ENCODE measurements around the gene S1PR3. TPM values are rescaled to one million over a fixed set of nuclear protein-coding genes. Genes with fewer than 3 reads are reported as not detected.

The S1PR3 gene
- polyA plus RNA-seq, 1 experiment, result 33.1 TPM

- no peak for DNase-seq (ENCODE audit: low read depth, low spot score)
- Histone ChIP-seq H3K4me3 (ENCODE audit: low read depth, low read length) (no peak overlapping the region), H3K27ac (ENCODE audit: low read depth, low read length) (no peak overlapping the region), H3K27me3 (ENCODE audit: control insufficient read depth, insufficient read depth, low read length) (peaks cover 19% of the 10 kb centered on the region), H3K9me3 (ENCODE audit: control insufficient read depth, insufficient read depth, low read length) (no peaks in the 10 kb centered on the region)
- ChIA-PET CTCF (no interaction called here), POLR2A (no interaction called here)
- no peak for TF ChIP-seq CTCF (IDR thresholded peaks at IDR 0.05; ENCODE audit: low read depth, low read length)
Measured at GRCh38 chr9:88960632-88961031, 30.6 kb upstream of the S1PR3 start.

DNA sequence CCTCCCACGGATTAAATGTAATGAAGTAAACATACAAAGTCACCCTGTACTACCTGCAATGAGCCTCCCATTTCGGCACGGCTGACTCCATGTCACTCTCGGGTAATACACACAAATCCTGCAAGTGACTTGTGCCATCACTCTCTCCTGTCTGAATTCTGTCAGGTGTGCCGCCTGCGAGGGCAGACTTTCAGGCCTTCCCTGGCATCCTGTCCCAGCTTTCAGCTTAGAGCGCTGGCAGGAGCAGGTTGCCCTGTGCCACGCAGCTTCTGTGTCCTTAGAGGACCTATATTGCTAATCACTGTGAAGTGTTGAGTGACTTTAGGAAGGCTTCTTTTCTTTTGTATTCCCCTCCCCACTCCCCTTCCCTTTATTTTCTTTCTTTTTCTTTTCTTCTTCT is 25.8 kb upstream of the S1PR3 start:
- H3K27ac ChIP-seq (ENCODE audit: low read depth, low read length), result no peak overlapping the region
- DNase-seq (ENCODE audit: low read depth, low spot score), result no peak
- no peak for TF ChIP-seq CTCF (IDR thresholded peaks at IDR 0.05; ENCODE audit: low read depth, low read length)
- ChIA-PET POLR2A (no interaction called here), CTCF (no interaction called here)
- H3K27me3 ChIP-seq (ENCODE audit: control insufficient read depth, insufficient read depth, low read length), result peaks cover 11% of the 10 kb centered on the region
- no peaks in the 10 kb centered on the region for H3K9me3 ChIP-seq (ENCODE audit: control insufficient read depth, insufficient read depth, low read length)
- no peak overlapping the region for H3K4me3 ChIP-seq (ENCODE audit: low read depth, low read length)

DNA sequence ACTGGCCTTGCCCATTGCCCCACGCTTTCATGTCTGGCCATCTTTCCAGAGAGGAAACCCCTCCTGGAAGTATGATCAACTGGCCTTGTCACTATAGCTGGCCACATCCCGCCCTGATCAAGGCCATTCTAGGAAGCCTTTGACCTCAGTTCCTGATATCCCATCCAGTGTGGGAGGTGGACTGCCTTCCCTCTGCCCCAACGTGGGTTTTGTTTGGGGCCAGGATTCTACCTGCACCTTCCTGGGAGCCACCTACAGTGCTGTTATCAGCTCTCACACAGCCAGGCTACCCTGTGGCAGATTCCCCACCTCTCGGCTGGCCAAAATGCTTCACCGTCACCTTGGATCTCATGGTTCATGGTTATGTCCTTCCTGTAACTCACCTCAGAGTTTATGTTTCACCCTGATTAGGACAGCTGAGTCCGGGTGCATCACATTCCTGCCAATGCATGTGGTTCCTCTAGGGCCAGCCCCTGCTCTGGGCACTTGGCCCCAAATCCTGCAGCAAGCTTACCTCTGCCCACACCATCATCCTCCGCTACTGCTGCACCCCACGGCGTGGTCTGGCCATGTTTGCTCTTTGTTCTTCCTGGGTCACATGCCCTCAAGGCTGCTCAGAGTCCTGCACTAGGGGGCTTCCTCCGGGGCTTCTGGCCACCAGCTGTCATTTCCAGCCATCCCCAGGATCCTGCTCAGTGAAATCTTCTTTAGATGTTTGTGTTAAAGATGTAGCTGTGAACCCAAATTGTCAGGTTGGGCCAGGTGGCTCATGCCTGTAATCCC is 24.2 kb upstream of the S1PR3 start:
- CTCF ChIA-PET, result no interaction called here
- Histone ChIP-seq H3K4me3 (ENCODE audit: low read depth, low read length) (no peak overlapping the region), H3K27ac (ENCODE audit: low read depth, low read length) (no peak overlapping the region), H3K9me3 (ENCODE audit: control insufficient read depth, insufficient read depth, low read length) (peaks cover 7% of the 10 kb centered on the region; the same call in 1 of the 2 replicates), H3K27me3 (ENCODE audit: control insufficient read depth, insufficient read depth, low read length) (peaks cover 11% of the 10 kb centered on the region)
- no peak for TF ChIP-seq CTCF (IDR thresholded peaks at IDR 0.05; ENCODE audit: low read depth, low read length)
- DNase-seq (ENCODE audit: low read depth, low spot score), result no peak
- POLR2A ChIA-PET, result no interaction called here

DNA sequence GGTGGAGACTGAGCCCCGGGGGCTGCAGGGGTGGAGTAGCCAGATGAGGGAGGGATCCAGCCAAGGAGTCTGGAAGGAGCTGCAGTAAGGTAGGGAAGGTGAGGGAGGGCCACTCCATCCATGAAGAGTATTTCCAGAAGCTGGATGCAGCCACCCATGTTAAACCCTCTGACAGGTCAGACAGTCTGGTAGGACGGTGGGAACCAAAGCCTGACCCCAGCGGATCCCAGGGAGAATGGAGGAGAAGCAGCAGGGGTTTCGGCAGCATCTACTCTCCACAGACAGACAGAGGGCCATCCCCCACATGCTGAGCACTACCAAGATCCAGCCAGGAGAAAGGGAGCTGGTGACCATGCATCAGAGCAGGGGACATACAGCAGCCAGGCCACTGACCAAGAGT is 22.5 kb upstream of the S1PR3 start:
- DNase-seq (ENCODE audit: low read depth, low spot score), result no peak
- no peak for TF ChIP-seq CTCF (IDR thresholded peaks at IDR 0.05; ENCODE audit: low read depth, low read length)
- POLR2A ChIA-PET, result no interaction called here
- Histone ChIP-seq H3K9me3 (ENCODE audit: control insufficient read depth, insufficient read depth, low read length) (peaks cover 19% of the 10 kb centered on the region), H3K27me3 (ENCODE audit: control insufficient read depth, insufficient read depth, low read length) (peaks cover 11% of the 10 kb centered on the region), H3K4me3 (ENCODE audit: low read depth, low read length) (no peak overlapping the region), H3K27ac (ENCODE audit: low read depth, low read length) (no peak overlapping the region)
- CTCF ChIA-PET, result no interaction called here

DNA sequence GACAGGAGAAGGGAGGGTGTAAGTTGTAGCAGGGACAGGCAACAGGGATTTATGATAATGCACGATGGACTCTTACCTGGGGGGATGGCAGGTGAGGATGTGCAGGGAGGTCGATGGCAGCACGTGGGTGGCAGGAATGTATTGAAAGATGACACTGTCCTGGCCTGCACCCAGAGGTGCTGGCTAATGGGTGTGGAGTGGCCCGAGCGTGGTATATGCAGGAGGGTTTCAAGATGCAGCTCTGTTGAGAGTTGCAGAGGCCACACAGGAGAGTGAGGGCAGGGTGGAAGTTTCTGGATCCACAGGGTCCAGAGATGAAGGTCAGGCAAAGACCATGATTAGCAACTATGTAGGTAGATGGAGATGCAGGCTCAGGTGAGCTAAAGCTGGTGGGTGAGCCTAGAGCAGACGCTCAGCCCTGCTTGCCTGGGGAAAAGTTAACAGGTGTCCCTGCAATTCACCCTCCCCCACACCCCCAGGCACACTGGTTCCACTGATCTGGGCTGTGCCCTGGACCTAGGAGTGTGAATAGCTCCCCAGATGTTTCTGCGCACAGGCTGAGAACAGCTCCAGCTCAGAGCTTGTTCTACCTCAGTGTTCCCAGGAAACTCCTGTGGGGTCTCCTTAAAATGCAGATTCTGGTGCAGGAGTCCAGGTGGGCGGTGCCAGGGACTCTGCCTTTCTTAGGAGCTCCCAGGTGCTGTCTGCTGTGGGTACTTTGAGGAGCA is 21.5 kb upstream of the S1PR3 start:
- Histone ChIP-seq H3K27ac (ENCODE audit: low read depth, low read length) (no peak overlapping the region), H3K9me3 (ENCODE audit: control insufficient read depth, insufficient read depth, low read length) (peaks cover 19% of the 10 kb centered on the region), H3K4me3 (ENCODE audit: low read depth, low read length) (no peak overlapping the region), H3K27me3 (ENCODE audit: control insufficient read depth, insufficient read depth, low read length) (peaks cover 11% of the 10 kb centered on the region)
- ChIA-PET CTCF (no interaction called here), POLR2A (no interaction called here)
- no peak for TF ChIP-seq CTCF (IDR thresholded peaks at IDR 0.05; ENCODE audit: low read depth, low read length)
- no peak for DNase-seq (ENCODE audit: low read depth, low spot score)
